ENCODE measurements around the gene EIF5A. TPM values are rescaled to one million over a fixed set of nuclear protein-coding genes. Genes with fewer than 3 reads are reported as not detected.

The EIF5A gene
- total and polyA plus RNA-seq, 2 donors (not counting 1 experiment from before 2014, with no cell fraction given) = 347 to 752 TPM

DNA sequence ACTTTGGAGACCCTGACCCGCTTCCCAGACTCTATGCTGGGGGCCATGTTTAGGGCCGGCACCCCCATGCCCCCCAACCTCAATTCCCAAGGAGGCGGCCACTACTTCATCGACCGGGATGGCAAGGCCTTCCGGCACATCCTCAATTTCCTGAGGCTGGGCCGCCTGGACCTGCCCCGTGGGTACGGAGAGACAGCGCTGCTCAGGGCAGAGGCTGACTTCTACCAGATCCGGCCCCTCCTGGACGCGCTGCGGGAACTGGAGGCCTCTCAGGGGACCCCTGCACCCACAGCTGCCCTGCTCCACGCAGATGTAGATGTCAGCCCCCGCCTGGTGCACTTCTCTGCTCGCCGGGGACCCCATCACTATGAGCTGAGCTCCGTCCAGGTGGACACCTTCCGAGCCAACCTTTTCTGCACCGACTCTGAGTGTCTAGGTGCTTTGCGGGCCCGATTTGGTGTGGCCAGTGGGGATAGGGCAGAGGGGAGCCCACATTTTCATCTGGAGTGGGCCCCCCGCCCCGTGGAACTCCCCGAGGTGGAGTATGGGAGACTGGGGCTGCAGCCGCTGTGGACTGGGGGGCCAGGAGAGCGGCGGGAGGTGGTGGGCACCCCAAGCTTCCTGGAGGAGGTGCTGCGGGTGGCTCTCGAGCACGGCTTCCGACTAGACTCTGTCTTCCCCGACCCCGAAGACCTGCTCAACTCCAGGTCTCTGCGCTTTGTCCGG lies 45.6 kb downstream of the EIF5A start:
- H4K20me1 ChIP-seq (ENCODE audit: control insufficient read depth, extremely low read depth, insufficient read depth, low read length) = no peaks in the 10 kb centered on the region

DNA sequence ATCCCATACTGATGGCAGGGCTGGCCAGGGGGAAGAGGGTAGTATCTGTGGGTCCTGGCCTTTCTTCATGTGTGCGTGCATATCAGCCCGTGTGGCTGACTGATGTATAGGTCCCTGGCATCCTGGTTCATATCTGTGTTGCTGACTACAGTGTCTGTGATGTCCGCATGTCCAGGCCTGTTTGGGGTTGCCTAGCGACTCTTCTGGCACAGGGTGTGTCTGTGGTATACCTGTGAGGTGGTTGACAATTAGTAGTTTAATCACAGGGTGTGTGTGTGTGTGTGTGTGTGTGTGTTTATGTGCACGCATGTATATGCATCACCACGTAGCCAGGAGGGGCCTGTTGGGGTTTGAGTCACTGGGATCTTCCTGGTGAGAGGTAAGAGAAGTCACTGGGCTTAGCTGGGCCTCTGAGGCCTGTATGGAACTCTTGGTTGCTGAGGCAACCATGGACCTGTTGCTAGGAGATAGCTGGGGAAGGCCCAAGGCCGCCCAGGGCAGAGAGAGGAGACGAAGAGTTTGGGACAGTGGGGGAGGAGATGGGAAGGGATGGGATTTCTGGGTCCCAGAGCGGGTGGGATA lies 46.9 kb downstream of the EIF5A start:
- Histone ChIP-seq H3K9ac (ENCODE audit: insufficient read depth, low read length) (no peak overlapping the region), H3K79me2 (ENCODE audit: control insufficient read depth, insufficient read depth, low read length) (peaks cover 19% of the 10 kb centered on the region), H3K27ac (ENCODE audit: insufficient read depth, low read length) (no peak overlapping the region), H3K36me3 (ENCODE audit: control insufficient read depth, insufficient read depth, low read length) (no peaks in the 10 kb centered on the region), H3K4me3 (replicated peaks in 1 of 4; ENCODE audit: control extremely low read depth in 1 of 4, insufficient read depth in 1 of 4, low read depth in 3 of 4, low read length in 4 of 4) (peak overlapping the region in 1 of 4 experiments; percentile 97), H3K4me2 (ENCODE audit: extremely low read depth, insufficient read depth, low read length) (peak overlapping the region; percentile 32), H4K20me1 (ENCODE audit: control insufficient read depth, extremely low read depth, insufficient read depth, low read length) (no peaks in the 10 kb centered on the region), H3K27me3 (ENCODE audit: control insufficient read depth, insufficient read depth, low read length) (no peaks in the 10 kb centered on the region), H3K4me1 (ENCODE audit: control insufficient read depth, extremely low read depth, insufficient read depth, low read length) (peaks cover 20% of the 10 kb centered on the region), H2AFZ (ENCODE audit: low read length) (no peak overlapping the region), H3K9me3 (ENCODE audit: control insufficient read depth, insufficient read depth, low read depth, low read length) (no peaks in the 10 kb centered on the region)
- TF ChIP-seq, protein P1, sequence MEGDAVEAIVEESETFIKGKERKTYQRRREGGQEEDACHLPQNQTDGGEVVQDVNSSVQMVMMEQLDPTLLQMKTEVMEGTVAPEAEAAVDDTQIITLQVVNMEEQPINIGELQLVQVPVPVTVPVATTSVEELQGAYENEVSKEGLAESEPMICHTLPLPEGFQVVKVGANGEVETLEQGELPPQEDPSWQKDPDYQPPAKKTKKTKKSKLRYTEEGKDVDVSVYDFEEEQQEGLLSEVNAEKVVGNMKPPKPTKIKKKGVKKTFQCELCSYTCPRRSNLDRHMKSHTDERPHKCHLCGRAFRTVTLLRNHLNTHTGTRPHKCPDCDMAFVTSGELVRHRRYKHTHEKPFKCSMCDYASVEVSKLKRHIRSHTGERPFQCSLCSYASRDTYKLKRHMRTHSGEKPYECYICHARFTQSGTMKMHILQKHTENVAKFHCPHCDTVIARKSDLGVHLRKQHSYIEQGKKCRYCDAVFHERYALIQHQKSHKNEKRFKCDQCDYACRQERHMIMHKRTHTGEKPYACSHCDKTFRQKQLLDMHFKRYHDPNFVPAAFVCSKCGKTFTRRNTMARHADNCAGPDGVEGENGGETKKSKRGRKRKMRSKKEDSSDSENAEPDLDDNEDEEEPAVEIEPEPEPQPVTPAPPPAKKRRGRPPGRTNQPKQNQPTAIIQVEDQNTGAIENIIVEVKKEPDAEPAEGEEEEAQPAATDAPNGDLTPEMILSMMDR (conservative IDR thresholded peaks at IDR 0.05 in 1 of 2, IDR thresholded peaks at IDR 0.05 in 1 of 2; ENCODE audit: low read depth in 1 of 2, low read length in 2 of 2) = no peak
- TF ChIP-seq EZH2 (IDR thresholded peaks at IDR 0.05; ENCODE audit: low read length, missing control alignments) = no peak
- peak; percentile 33 to 70 for DNase-seq (ENCODE audit: low read depth in 2 of 2)

More for the DNA sequence above, 45.6 kb downstream of the EIF5A start:
- TF ChIP-seq, protein P1 (conservative IDR thresholded peaks at IDR 0.05 in 1 of 2, IDR thresholded peaks at IDR 0.05 in 1 of 2; ENCODE audit: low read depth in 1 of 2, low read length in 2 of 2) = no peak
- TF ChIP-seq EZH2 (IDR thresholded peaks at IDR 0.05; ENCODE audit: low read length, missing control alignments) = no peak
- Histone ChIP-seq H3K27me3 (ENCODE audit: control insufficient read depth, insufficient read depth, low read length) (no peaks in the 10 kb centered on the region), H3K9ac (ENCODE audit: insufficient read depth, low read length) (no peak overlapping the region), H3K4me2 (ENCODE audit: extremely low read depth, insufficient read depth, low read length) (peak overlapping the region; percentile 98), H3K27ac (ENCODE audit: insufficient read depth, low read length) (no peak overlapping the region), H3K36me3 (ENCODE audit: control insufficient read depth, insufficient read depth, low read length) (no peaks in the 10 kb centered on the region), H3K79me2 (ENCODE audit: control insufficient read depth, insufficient read depth, low read length) (peaks cover 19% of the 10 kb centered on the region), H3K4me1 (ENCODE audit: control insufficient read depth, extremely low read depth, insufficient read depth, low read length) (peaks cover 28% of the 10 kb centered on the region), H3K4me3 (replicated peaks in 1 of 4; ENCODE audit: control extremely low read depth in 1 of 4, insufficient read depth in 1 of 4, low read depth in 3 of 4, low read length in 4 of 4) (peak overlapping the region; percentile 77 to 97 (median 90)), H3K9me3 (ENCODE audit: control insufficient read depth, insufficient read depth, low read depth, low read length) (no peaks in the 10 kb centered on the region), H2AFZ (ENCODE audit: low read length) (no peak overlapping the region)
- DNase-seq (ENCODE audit: low read depth in 2 of 2) = no peak

DNA sequence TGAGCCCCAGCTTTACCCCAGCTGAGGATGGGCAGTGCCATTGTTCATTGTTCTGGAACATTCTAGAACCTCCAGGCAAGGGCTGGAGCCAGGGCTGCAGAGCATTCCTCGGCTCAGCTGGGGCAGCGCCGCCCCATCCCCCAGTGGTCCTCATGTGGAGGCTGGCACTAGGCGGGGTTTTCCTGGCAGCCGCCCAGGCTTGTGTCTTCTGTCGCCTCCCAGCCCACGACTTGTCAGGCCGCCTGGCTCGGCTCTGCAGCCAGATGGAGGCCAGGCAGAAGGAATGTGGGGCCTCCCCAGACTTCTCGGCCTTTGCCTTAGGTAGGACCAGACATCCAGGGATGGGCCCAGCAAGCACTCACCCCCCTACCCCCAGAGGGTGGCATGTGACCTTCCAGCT lies 47.6 kb downstream of the EIF5A start, which contains the start of gene TMEM95:
TSS of gene TMEM95 (plus strand) at position 104 of the 400 bp plus-strand sequence. CDS start at position 153, 49 bp downstream.
- no peak for TF ChIP-seq EZH2 (IDR thresholded peaks at IDR 0.05; ENCODE audit: low read length, missing control alignments)
- TF ChIP-seq, protein P1 (conservative IDR thresholded peaks at IDR 0.05 in 1 of 2, IDR thresholded peaks at IDR 0.05 in 1 of 2; ENCODE audit: low read depth in 1 of 2, low read length in 2 of 2) = no peak
- H3K36me3 ChIP-seq (ENCODE audit: control insufficient read depth, insufficient read depth, low read length) = no peaks in the 10 kb centered on the region
- DNase-seq (ENCODE audit: low read depth in 2 of 2) = peak in 1 of 2 donors; percentile 18
- H3K9me3 ChIP-seq (ENCODE audit: control insufficient read depth, insufficient read depth, low read depth, low read length) = no peaks in the 10 kb centered on the region
- no peak within 1 kb of the TSS for H3K27ac ChIP-seq (ENCODE audit: insufficient read depth, low read length)
- no peak within 1 kb of the TSS for H3K9ac ChIP-seq (ENCODE audit: insufficient read depth, low read length)
- H3K4me3 ChIP-seq (replicated peaks in 1 of 4; ENCODE audit: control extremely low read depth in 1 of 4, insufficient read depth in 1 of 4, low read depth in 3 of 4, low read length in 4 of 4) = peak within 1 kb of the TSS in 1 of 4 experiments; percentile 97
- no peaks in the 10 kb centered on the region for H3K27me3 ChIP-seq (ENCODE audit: control insufficient read depth, insufficient read depth, low read length)
- H3K79me2 ChIP-seq (ENCODE audit: control insufficient read depth, insufficient read depth, low read length) = peaks cover 19% of the 10 kb centered on the region
- H3K4me1 ChIP-seq (ENCODE audit: control insufficient read depth, extremely low read depth, insufficient read depth, low read length) = peaks cover 15% of the 10 kb centered on the region
- no peak within 1 kb of the TSS for H2AFZ ChIP-seq (ENCODE audit: low read length)
- no peaks in the 10 kb centered on the region for H4K20me1 ChIP-seq (ENCODE audit: control insufficient read depth, extremely low read depth, insufficient read depth, low read length)
- H3K4me2 ChIP-seq (ENCODE audit: extremely low read depth, insufficient read depth, low read length) = peak within 1 kb of the TSS; percentile 51

Data from fibroblast of lung (primary cell).